ENCODE results near the gene GBP1.
"Not testable (repeated sequence)": the region's sequence is repeated elsewhere in the genome, so short reads cannot be mapped to it uniquely, and the experiment has no call there.

The GBP1 gene

DNA sequence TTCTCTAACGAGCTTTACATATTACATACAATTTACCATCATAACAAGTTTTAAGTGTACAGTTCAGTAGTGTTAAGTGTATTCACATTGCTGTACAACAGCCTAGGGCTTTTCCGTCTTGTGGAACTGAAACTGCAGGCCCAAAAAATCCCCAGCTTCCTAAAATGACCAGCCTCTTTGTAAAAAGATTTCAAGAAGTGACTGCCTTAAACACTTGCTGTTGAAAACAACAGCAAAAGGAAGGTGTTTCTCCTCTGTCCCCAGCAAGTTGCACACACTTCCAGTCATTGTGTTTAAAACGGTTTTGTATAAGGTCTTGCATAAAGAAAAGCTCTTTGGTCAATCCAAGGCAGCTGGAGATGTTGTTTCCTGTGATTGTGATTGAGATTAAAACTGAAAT is 16.0 kb upstream of the GBP1 start:
- H3K4me3 ChIP-seq (ENCODE audit: low read depth, low read length) = no peak overlapping the region
- no peak for DNase-seq (ENCODE audit: low read depth)
- TF ChIP-seq, protein P1, sequence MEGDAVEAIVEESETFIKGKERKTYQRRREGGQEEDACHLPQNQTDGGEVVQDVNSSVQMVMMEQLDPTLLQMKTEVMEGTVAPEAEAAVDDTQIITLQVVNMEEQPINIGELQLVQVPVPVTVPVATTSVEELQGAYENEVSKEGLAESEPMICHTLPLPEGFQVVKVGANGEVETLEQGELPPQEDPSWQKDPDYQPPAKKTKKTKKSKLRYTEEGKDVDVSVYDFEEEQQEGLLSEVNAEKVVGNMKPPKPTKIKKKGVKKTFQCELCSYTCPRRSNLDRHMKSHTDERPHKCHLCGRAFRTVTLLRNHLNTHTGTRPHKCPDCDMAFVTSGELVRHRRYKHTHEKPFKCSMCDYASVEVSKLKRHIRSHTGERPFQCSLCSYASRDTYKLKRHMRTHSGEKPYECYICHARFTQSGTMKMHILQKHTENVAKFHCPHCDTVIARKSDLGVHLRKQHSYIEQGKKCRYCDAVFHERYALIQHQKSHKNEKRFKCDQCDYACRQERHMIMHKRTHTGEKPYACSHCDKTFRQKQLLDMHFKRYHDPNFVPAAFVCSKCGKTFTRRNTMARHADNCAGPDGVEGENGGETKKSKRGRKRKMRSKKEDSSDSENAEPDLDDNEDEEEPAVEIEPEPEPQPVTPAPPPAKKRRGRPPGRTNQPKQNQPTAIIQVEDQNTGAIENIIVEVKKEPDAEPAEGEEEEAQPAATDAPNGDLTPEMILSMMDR (conservative IDR thresholded peaks at IDR 0.05; ENCODE audit: low read depth, low read length) = no peak

GRCh38 chr1:89080068-89080467 is 15.1 kb upstream of the GBP1 start:
- H3K4me3 ChIP-seq (ENCODE audit: low read depth, low read length); DNase-seq (ENCODE audit: low read depth): not testable (repeated sequence)

DNA sequence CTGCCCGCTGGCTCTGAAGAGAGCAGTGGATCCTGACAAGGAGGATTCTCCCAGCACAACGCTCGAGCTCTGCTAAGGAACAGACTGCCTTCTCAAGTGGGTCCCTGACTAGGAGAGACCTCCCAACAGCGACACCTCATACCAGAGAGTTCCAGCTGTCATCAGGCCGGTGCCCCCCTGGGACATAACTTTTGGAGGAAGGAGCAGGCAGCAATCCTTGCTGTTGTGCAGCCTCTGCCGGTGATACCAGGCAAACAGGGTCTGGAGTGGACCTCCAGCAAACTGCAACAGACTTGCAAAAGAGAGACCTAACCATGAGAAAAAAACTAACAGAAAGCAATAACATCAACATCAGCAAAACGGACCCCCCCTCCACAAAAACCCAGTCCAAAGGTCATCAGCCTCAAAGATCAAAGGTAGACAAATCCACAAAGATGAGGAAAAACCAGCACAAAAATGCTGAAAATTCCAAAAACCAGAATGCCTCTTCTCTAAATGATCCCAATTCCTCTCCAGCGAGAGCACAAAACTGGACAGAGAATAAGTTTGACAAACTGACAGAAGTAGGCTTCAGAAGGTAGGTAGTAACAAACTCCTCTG is 7.6 kb upstream of the GBP1 start:
- not testable (repeated sequence) for H3K4me3 ChIP-seq (ENCODE audit: low read depth, low read length); DNase-seq (ENCODE audit: low read depth)

GRCh38 chr1:89070509-89070908 is 5.5 kb upstream of the GBP1 start:
- DNase-seq (ENCODE audit: low read depth) = peak; percentile 12
- TF ChIP-seq, protein P1 (conservative IDR thresholded peaks at IDR 0.05; ENCODE audit: low read depth, low read length) = no peak
- no peak overlapping the region for H3K4me3 ChIP-seq (ENCODE audit: low read depth, low read length)

- TF ChIP-seq, protein P1 (conservative IDR thresholded peaks at IDR 0.05; ENCODE audit: low read depth, low read length) = no peak
- peak overlapping the region; percentile 8 for H3K4me3 ChIP-seq (ENCODE audit: low read depth, low read length)
- peak; percentile 23 for DNase-seq (ENCODE audit: low read depth)
Observed at GRCh38 chr1:89069951-89070350, 4.9 kb upstream of the GBP1 start.

DNA sequence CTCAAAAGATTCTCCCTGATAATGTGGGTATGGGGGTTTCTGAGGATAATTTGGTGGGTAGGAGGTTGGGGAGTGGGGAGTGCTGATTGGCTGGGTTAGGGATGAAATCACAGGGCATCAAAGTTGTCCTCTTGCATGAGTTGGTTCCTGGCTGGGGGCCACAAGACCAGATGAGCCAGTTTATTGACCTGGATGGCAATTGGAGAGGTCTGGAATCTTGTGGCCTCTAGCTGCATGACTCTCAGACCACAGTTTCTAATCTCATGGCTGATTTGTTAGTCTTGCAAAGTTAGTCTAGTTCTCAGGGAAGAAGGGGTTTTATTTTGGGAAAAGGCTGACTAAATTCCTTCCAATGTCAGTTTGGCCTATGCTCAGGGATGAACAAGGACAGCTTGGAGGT is 3.3 kb upstream of the GBP1 start:
- H3K4me3 ChIP-seq (ENCODE audit: low read depth, low read length) = no peak overlapping the region
- peak; percentile 40 for DNase-seq (ENCODE audit: low read depth)
- TF ChIP-seq, protein P1 (conservative IDR thresholded peaks at IDR 0.05; ENCODE audit: low read depth, low read length) = no peak

- TF ChIP-seq, protein P1 (conservative IDR thresholded peaks at IDR 0.05; ENCODE audit: low read depth, low read length) = no peak
- DNase-seq (ENCODE audit: low read depth) = peak; percentile 29
- peak overlapping the region; percentile 58 for H3K4me3 ChIP-seq (ENCODE audit: low read depth, low read length)
Observed at GRCh38 chr1:89064632-89065031, 376 bp downstream of the GBP1 start.

GRCh38 chr1:89063094-89063493 is 1.9 kb downstream of the GBP1 start:
- TF ChIP-seq, protein P1 (conservative IDR thresholded peaks at IDR 0.05; ENCODE audit: low read depth, low read length) = no peak
- no peak overlapping the region for H3K4me3 ChIP-seq (ENCODE audit: low read depth, low read length)
- DNase-seq (ENCODE audit: low read depth) = no peak

Measured in choroid plexus epithelial cell (primary cell).